ENCODE measurements around the gene CMTM2.
"Not testable (repeated sequence)": the region's sequence is repeated elsewhere in the genome, so short reads cannot be mapped to it uniquely, and the experiment has no call there.

The CMTM2 gene

DNA sequence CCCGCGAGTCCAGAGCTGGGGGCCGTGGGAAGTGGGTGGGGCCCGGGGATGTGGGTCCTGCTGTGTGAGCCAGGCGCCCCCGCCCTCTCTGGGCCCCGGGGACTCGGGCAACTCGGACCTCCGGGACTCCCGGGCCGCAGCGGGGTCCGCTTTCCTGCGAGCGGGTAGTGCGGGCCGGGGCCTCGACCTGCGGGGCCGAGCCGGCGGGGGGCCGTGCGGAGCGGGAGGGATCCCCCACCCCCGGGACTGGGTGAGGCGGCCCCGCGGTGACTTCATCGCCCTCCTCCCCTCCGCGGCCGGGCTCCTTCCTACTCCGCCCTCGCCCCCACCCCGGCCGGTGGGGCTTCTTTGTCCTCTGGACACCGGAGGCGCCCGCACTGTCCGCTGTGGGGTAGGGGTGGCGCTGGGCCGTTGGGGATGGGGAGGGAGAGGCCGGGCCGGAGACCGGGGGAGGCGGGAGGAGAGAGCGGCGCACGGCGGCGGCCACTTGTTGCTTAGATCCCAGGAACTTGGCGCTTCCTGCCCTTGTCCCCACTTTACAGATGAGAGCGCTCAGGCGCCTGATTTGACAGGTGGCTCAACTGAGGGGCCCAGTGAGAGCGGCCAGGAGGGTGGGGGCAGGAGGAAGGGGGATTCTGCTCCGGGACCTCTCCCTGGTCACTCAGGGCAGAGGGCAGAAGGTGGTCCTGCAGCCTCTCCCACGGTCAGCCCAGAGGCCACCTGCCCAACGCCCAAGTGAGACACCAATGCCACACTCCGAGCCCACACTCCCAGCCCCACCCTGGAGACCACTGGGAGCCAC is 26.1 kb downstream of the CMTM2 start:
- in situ Hi-C loops (cut with MboI; ENCODE audit: low sequenced_read_pairs), result no loop called here

GRCh38 chr16:66605979-66606751 is 26.9 kb downstream of the CMTM2 start:
- in situ Hi-C loops (cut with MboI; ENCODE audit: low sequenced_read_pairs), result no loop called here

DNA sequence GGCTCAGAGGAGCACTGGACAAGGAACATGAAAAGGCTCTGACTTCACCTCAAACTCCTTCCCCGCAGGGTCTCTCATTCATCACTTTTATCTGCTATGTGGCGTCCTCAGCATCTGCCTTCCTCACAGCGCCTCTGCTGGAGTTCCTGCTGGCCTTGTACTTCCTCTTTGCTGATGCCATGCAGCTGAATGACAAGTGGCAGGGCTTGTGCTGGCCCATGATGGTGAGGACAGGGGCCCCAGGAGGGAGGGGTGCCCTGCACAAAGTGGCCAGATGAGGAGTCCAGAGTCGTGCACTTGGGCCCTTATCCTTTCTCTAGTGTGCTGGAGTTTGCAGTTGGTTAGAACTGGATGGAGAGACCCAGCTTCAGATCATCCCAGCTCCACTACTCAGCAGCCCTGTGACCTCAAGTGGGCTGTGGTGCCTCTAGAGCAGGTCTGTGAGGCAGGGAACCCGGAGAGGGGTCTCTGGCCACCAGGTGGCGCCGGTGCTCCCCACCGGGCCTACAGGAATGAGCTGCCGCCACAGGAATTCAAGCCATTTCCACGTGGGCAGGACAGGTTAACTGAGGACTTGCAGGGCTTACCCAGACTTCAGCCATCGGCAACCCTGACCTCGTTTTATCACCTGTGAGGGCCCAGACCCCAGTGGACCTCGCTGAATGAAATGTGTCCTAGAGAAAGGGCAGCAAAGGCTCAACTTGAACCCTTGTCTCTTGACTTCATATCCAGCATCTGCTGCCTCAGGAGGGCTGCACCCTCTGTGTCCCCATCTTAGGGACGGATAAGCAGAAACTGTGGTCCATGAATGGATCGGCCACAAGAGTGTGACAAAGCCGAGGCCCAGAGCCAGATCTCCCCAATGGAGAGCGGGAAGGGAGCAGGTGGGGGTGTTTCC is 29.2 kb downstream of the CMTM2 start:
- in situ Hi-C loops (cut with MboI; ENCODE audit: low sequenced_read_pairs), result no loop called here

GRCh38 chr16:66609139-66609510 is 29.9 kb downstream of the CMTM2 start:
- in situ Hi-C loops (cut with MboI; ENCODE audit: low sequenced_read_pairs), result no loop called here

DNA sequence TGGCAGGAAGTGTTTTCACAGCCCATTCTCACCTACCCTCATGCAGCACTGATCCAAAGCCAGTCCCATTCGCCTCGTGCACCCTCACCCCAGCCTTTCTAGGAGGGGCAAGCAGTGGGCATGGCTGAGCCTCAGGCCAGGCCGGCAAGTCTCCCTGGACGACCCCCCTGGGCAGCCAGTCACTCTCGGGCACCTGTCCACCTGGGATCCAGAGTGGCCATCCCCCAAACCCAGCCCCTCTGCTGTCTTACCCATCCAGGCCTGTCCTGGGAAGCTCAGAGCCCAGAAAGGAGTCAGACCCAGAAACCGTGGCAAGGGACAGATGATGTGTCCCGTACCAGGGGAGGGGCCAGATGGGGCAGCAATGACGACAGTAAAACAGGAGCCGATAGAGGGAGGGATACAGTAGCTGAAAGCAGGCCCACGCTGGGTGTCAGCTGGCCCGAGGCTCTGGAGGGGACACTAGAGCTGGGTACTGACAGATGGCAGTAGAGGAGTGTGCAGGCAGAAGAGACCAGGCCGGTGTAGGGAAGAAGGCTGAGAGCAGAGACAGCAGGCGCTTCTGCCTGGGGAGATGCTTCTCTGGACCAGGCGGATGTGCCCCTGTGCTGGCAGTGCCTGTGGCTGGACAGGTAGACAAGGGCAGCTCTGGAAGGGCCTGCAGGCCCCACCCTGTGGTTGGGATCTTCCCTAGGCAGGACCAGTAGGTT is 31.0 kb downstream of the CMTM2 start:
- in situ Hi-C loops (cut with MboI; ENCODE audit: low sequenced_read_pairs), result no loop called here

- in situ Hi-C loops (cut with MboI; ENCODE audit: low sequenced_read_pairs), result not testable (repeated sequence)
Measured at GRCh38 chr16:66611911-66612310, 32.6 kb downstream of the CMTM2 start.

DNA sequence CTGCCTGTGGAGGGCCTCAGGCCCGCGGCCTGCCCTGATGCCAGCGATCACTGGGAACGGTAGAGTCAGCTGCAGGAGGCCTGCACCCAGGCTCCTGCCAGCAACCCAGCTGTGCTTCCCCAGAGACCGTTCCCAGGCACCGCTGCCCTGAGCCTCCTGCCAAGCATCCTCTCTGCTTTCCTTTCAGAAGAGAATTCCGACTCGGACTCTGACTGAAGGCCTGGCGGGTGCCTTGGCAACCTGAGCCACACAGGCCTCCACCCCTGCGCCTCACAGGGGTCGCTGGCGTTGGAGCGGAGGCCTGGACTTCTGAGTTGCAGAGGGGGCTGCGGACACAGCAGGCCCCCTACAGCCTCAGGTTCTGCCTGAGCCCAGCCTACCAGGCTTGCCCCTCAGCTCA is 33.2 kb downstream of the CMTM2 start:
- in situ Hi-C loops (cut with MboI; ENCODE audit: low sequenced_read_pairs), result no loop called here

DNA sequence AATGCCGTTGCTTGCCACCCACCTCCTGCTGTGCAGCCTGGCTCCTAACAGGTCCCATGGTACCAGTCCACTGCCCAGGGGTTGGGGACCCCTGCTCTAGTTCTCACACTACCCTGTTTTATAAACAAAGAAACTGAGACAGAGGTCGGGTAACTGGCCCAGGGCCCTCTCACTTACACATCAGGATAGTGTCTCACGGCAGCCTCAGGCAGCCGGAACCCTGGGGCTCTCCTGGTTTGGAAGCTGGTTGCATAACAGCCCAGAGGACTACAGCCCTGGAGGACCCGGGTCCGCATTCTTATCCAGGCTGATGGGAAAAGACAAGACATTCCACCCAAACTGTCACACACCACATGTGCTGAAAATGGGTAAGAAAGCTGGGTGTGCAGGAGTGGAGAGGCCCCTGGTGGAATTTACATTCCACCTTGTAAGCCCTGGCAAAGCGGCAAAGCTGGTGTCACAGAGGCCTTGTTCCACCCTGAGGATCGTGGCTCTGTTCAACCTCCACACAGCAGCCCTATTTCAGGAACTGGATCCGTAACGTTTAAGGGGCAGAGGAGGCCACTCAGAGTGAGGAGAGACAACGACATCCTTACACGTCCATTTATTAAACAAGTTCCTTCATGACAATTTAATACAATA is 35.0 kb downstream of the CMTM2 start:
- in situ Hi-C loops (cut with MboI; ENCODE audit: low sequenced_read_pairs), result no loop called here

- in situ Hi-C loops (cut with MboI; ENCODE audit: low sequenced_read_pairs), result no loop called here
Measured at GRCh38 chr16:66616169-66616568, 36.9 kb downstream of the CMTM2 start.

GRCh38 chr16:66616592-66616991 is 37.3 kb downstream of the CMTM2 start:
- in situ Hi-C loops (cut with MboI; ENCODE audit: low sequenced_read_pairs), result no loop called here

GRCh38 chr16:66617010-66617434 is 37.8 kb downstream of the CMTM2 start:
- in situ Hi-C loops (cut with MboI; ENCODE audit: low sequenced_read_pairs), result no loop called here

DNA sequence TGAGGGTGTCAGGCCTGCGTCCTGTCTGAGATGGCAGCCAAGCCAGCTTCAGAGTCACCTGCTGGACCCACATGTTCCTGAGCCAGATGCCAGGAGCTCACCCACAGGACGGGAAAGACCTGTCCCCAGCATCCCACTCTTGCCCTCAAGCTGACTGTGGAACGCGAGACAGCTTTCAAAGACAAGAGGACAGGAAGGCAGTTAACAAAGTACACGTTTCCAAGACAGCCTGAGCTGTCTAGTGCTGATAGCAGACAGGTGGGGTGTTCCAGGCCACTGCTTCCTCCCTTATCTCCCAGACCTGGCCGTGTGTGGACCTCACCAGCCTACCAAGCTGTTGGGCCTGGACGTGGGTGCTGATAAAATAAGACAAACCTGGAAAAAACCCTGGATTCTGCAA is 38.5 kb downstream of the CMTM2 start:
- in situ Hi-C loops (cut with MboI; ENCODE audit: low sequenced_read_pairs), result no loop called here

- in situ Hi-C loops (cut with MboI; ENCODE audit: low sequenced_read_pairs), result no loop called here
Measured at GRCh38 chr16:66618588-66619375, 39.5 kb downstream of the CMTM2 start.

GRCh38 chr16:66619534-66620428 is 40.5 kb downstream of the CMTM2 start:
- in situ Hi-C loops (cut with MboI; ENCODE audit: low sequenced_read_pairs), result no loop called here

DNA sequence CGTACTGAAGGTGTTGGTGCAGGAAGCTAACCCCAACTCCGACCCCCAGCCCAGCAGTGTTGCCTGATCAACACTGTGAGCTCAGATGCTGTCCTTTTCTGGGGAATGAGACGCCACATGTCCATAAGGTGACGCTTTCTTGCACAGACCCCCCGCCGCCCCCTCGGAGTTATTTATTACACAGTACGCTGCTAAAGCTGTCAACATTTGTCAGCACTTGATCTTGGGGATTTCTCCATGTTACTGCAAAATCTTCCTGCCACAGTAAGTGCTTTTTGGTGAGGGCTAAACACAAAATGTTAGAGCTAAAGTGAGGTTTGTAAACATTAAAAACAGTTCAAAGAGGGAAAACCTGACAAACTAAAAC is 41.1 kb downstream of the CMTM2 start:
- in situ Hi-C loops (cut with MboI; ENCODE audit: low sequenced_read_pairs), result no loop called here

DNA sequence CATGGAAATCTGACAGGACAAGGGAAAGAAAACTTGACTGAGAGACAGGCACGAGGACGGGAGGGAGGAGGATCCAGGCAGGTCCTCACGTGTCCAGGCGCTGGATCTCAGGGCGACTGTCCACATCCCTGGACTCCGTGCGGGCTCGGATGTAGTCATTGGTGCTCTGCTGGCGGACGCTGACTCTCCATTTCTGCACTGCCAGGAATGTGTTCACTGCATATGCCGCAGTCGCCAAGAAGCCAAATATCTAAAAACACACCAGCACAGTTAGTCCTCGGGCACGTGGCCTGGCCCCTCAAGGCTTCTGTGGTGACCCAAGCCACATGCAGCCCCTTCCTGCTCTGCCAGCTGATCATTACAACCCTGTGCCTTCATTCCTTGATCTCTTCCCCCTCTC is 42.7 kb downstream of the CMTM2 start:
- in situ Hi-C loops (cut with MboI; ENCODE audit: low sequenced_read_pairs), result no loop called here

DNA sequence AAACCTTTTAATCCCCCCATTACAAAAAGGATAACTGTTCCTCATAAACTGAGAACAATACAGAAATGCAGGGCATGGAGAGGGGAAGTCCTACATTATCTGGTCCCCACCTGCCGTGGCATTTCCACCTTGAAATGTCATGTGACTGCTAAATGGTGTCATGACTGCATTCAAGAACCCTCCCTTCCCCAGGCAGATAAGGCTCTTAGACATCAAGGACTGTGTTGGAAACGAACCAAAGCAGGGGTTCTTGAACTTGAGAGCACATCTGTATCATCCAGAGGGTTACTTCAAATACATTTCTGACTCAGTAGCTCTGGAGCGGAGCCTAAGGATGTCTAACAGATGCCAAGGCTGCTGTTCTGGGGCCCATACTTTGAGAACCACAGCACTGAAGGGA is 43.6 kb downstream of the CMTM2 start:
- in situ Hi-C loops (cut with MboI; ENCODE audit: low sequenced_read_pairs), result no loop called here

DNA sequence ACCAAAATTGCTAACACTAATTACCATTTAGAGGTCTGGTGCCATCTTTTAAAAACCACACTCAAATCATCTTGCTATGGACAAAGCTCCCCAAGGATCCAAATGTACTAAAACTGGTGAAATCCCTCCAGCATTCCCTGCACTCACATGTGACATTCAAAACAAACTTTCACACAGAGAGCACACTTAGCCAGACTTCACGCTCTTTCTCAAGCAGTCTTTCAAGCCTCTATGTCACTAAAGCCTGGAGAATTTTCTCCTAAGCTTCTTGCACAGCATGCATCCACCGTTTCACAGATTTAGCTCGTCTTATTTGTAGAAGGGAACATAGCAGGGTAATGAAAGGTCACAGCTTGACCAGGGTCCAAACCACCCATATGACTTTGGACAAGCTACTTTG is 44.5 kb downstream of the CMTM2 start:
- in situ Hi-C loops (cut with MboI; ENCODE audit: low sequenced_read_pairs), result no loop called here

Measured in HL-60/S4 (cell line).